SH-SY5Y (cell line): ENCODE results near the gene GRK1.

Source experiments
- GATA2 ChIP-seq: IDR thresholded peaks from 2 replicates; pipeline ENCODE4 v1.6.1; 2011; ENCODE audit warnings: mild to moderate bottlenecking, low read depth, low read length
- GATA3 ChIP-seq: IDR thresholded peaks from 2 replicates; pipeline ENCODE4 v1.6.1; 2011; ENCODE audit warnings: low read depth, mild to moderate bottlenecking, low read length, moderate library complexity

The GRK1 gene

GRCh38 chr13:113770441-113770840 lies 103.4 kb downstream of the GRK1 start:
- TF ChIP-seq GATA3: no peak
- no peak for TF ChIP-seq GATA2

- TF ChIP-seq GATA2 (no peak), GATA3 (no peak)
Measured at GRCh38 chr13:113770937-113771336, 103.9 kb downstream of the GRK1 start.

- TF ChIP-seq GATA2: no peak
- TF ChIP-seq GATA3: no peak
Measured at GRCh38 chr13:113771709-113772331, 104.8 kb downstream of the GRK1 start.

GRCh38 chr13:113774177-113775107 lies 107.4 kb downstream of the GRK1 start:
- no peak for TF ChIP-seq GATA2
- TF ChIP-seq GATA3: no peak

GRCh38 chr13:113775451-113776145 lies 108.6 kb downstream of the GRK1 start:
- no peak for TF ChIP-seq GATA2
- TF ChIP-seq GATA3: no peak

- TF ChIP-seq GATA3 (no peak), GATA2 (no peak)
Measured at GRCh38 chr13:113776231-113777125, 109.5 kb downstream of the GRK1 start.

- TF ChIP-seq GATA2 (no peak), GATA3 (no peak)
Measured at GRCh38 chr13:113777311-113778260, 110.6 kb downstream of the GRK1 start.

GRCh38 chr13:113781571-113781970 lies 114.6 kb downstream of the GRK1 start:
- no peak for TF ChIP-seq GATA2
- TF ChIP-seq GATA3: no peak

- no peak for TF ChIP-seq GATA2
Measured at GRCh38 chr13:113782472-113782871, 115.5 kb downstream of the GRK1 start.

- TF ChIP-seq GATA2: no peak
- no peak for TF ChIP-seq GATA3
Measured at GRCh38 chr13:113783200-113783881, 116.3 kb downstream of the GRK1 start.

GRCh38 chr13:113783966-113784644 lies 117.1 kb downstream of the GRK1 start:
- TF ChIP-seq GATA2: no peak
- TF ChIP-seq GATA3: no peak
